IPS DF 4.7 (cell line): Measurements from ENCODE around the gene PTEN.
A peak's percentile ranks its signal among the peaks of the same experiment; 100 is the strongest.
"Not testable (repeated sequence)": the region's sequence is repeated elsewhere in the genome, so short reads cannot be mapped to it uniquely, and the experiment has no call there.

ENCODE experiments used
- DNase-seq: peaks from one replicate; pipeline ENCODE4 v3.0.0-alpha.2; 2013; ENCODE audit warnings: low spot score; ENCODE audit errors: extremely low read depth

PTEN gene

GRCh38 chr10:87869773-87870551, 6.5 kb downstream of the PTEN start:
- no peak for DNase-seq

GRCh38 chr10:87872828-87873227, 9.4 kb downstream of the PTEN start:
- DNase-seq: no peak

- no peak for DNase-seq
Observed at GRCh38 chr10:87873656-87874055, 10.2 kb downstream of the PTEN start.

GRCh38 chr10:87875929-87876571, 12.6 kb downstream of the PTEN start:
- DNase-seq: no peak

GRCh38 chr10:87878664-87879459, 15.4 kb downstream of the PTEN start:
- DNase-seq: no peak

GRCh38 chr10:87880336-87880735, 16.9 kb downstream of the PTEN start:
- DNase-seq: no peak

- not testable (repeated sequence) for DNase-seq
Observed at GRCh38 chr10:87881373-87882059, 18.1 kb downstream of the PTEN start.

GRCh38 chr10:87882555-87883294, 19.3 kb downstream of the PTEN start:
- DNase-seq: no peak

GRCh38 chr10:87886635-87887034, 23.2 kb downstream of the PTEN start:
- no peak for DNase-seq

GRCh38 chr10:87887146-87887545, 23.7 kb downstream of the PTEN start:
- no peak for DNase-seq

GRCh38 chr10:87887548-87888289, 24.3 kb downstream of the PTEN start:
- no peak for DNase-seq

GRCh38 chr10:87895430-87895829, 32.0 kb downstream of the PTEN start:
- DNase-seq: no peak

- DNase-seq: no peak
Observed at GRCh38 chr10:87896216-87896615, 32.8 kb downstream of the PTEN start.

GRCh38 chr10:87897957-87898356, 34.5 kb downstream of the PTEN start:
- DNase-seq: not testable (repeated sequence)

- DNase-seq: not testable (repeated sequence)
Observed at GRCh38 chr10:87903396-87903795, 40.0 kb downstream of the PTEN start.

GRCh38 chr10:87913156-87913921, 49.9 kb downstream of the PTEN start:
- no peak for DNase-seq

- peak; percentile 25 for DNase-seq
Observed at GRCh38 chr10:87915406-87915805, 52.0 kb downstream of the PTEN start.

- DNase-seq: no peak
Observed at GRCh38 chr10:87915989-87916388, 52.6 kb downstream of the PTEN start.

- no peak for DNase-seq
Observed at GRCh38 chr10:87916515-87916914, 53.1 kb downstream of the PTEN start.
